Lower leg skin (tissue), 4 donors: ENCODE results near the gene SRCAP. TPM values are rescaled to one million over a fixed set of nuclear protein-coding genes. Genes with fewer than 3 reads are reported as not detected.
"Not testable (repeated sequence)": the region's sequence is repeated elsewhere in the genome, so short reads cannot be mapped to it uniquely, and the experiment has no call there.

ENCODE experiments used
- DNase-seq, 2 donors: peaks; one replicate each; pipeline ENCODE4 v3.0.0-alpha.2; 2019; ENCODE audit warnings: low spot score in 2 of 2
- H3K4me3 ChIP-seq: fragments of 200-600 bp; sonication (generic); 2 replicates; pipeline ENCODE4 v1.5.1; 2017; ENCODE audit warnings: mild to moderate bottlenecking, low read depth; ENCODE audit not compliant: poor library complexity, severe bottlenecking
- CTCF ChIP-seq, 3 donors: fragments of 450-650 bp; IDR thresholded peaks; one replicate each; pipeline ENCODE4 v1.5.1; 2016; ENCODE audit warnings: antibody characterized with exemption in 3 of 3, mild to moderate bottlenecking in 3 of 3, moderate library complexity in 2 of 3
- POLR2A ChIP-seq, 2 donors: fragments of 450-650 bp; IDR thresholded peaks; one replicate each; pipeline ENCODE4 v1.6.1; 2016 to 2017; ENCODE audit warnings: antibody characterized with exemption in 2 of 2, mild to moderate bottlenecking in 1 of 2, moderate library complexity in 1 of 2
- WGBS, 2 donors: methylation state at CpG; one replicate each; pipeline ENCODE4 v1.1.5; 2018; 5-methylcytosine and 5-hydroxymethylcytosine counted together
- intact Hi-C: fragments of 100-400 bp; cut with DNase I; formaldehyde crosslinking; loops from one replicate; pipeline ENCODE4 v1.15.0; 2023; ENCODE audit warnings: low total_unique reads
- total RNA-seq, 4 donors: library from RNA; depleted of rRNA; stranded (reverse); fragments of >200 nt; gene quantifications; one replicate each; pipeline ENCODE4 v1.1.0, GENCODE V29; 2016

The SRCAP gene
- total RNA-seq, 4 donors from 2014 or later: 21.7 to 44.0 (median 33.7) TPM

GRCh38 chr16:30692396-30693064 is 6.4 kb upstream of the SRCAP start:
- no peak for TF ChIP-seq POLR2A (IDR thresholded peaks at IDR 0.05)
- intact Hi-C loops: no loop called here
- WGBS, 2 donors: 68 to 73% methylated on average over 10 of the region's 10 CpGs
- H3K4me3 ChIP-seq: no peak overlapping the region
- no peak for DNase-seq

- intact Hi-C loops: no loop called here
- TF ChIP-seq POLR2A (IDR thresholded peaks at IDR 0.05) (no peak), CTCF (IDR thresholded peaks at IDR 0.05) (no peak)
- 78 to 82% methylated on average over 11 of the region's 11 CpGs for WGBS, 2 donors
These were observed 3.9 kb upstream of the SRCAP start for GRCh38 chr16:30694926-30695693.

GRCh38 chr16:30696646-30697045 is 2.3 kb upstream of the SRCAP start:
- H3K4me3 ChIP-seq, intact Hi-C loops, DNase-seq: not testable (repeated sequence)
- 92 to 98% methylated on average over 3 of the region's 3 CpGs for WGBS, 2 donors

More at GRCh38 chr16:30694926-30695693, 3.9 kb upstream of the SRCAP start:
- no peak for DNase-seq
- H3K4me3 ChIP-seq: no peak overlapping the region

GRCh38 chr16:30697264-30698138 is 1.5 kb upstream of the SRCAP start:
- TF ChIP-seq POLR2A (IDR thresholded peaks at IDR 0.05): no peak
- TF ChIP-seq CTCF (IDR thresholded peaks at IDR 0.05): no peak
- WGBS, 2 donors: 11 to 13% methylated on average over 22 to 26 of the region's 26 CpGs
- DNase-seq: no peak
- intact Hi-C loops: no loop called here
- H3K4me3 ChIP-seq: peak overlapping the region; percentile 99

- peak; percentile 98 to 100 for DNase-seq
- 0 to 1% methylated on average over 40 to 62 of the region's 76 CpGs for WGBS, 2 donors
- intact Hi-C loops: no loop called here
- H3K4me3 ChIP-seq: peak overlapping the region; percentile 99
- peak in 1 of 3 donors; percentile 31 for TF ChIP-seq CTCF (IDR thresholded peaks at IDR 0.05)
- TF ChIP-seq POLR2A (IDR thresholded peaks at IDR 0.05): peak in 1 of 2 donors; percentile 42
These were observed 694 bp upstream of the SRCAP start for GRCh38 chr16:30698139-30698815.

GRCh38 chr16:30699615-30700099 is 686 bp downstream of the SRCAP start:
- peak overlapping the region; percentile 99 for H3K4me3 ChIP-seq
- TF ChIP-seq CTCF (IDR thresholded peaks at IDR 0.05) (no peak), POLR2A (IDR thresholded peaks at IDR 0.05) (no peak)
- no peak for DNase-seq
- 29 to 34% methylated on average over 8 of the region's 8 CpGs for WGBS, 2 donors
- intact Hi-C loops: no loop called here
